Fibroblast of lung (primary cell): ENCODE measurements around the gene OBSL1.

Experiments
- CTCF ChIP-seq, 2 donors: IDR thresholded peaks in 1 of 2; conservative IDR thresholded peaks in 1 of 2; 1 replicate in 1 of 2; 2 replicates in 1 of 2; pipeline ENCODE4 v1.5.1; 2011 to 2012; ENCODE audit warnings: low read length in 2 of 2, control low read depth in 1 of 2, inconsistent platforms in 1 of 2, low read depth in 1 of 2, mild to moderate bottlenecking in 1 of 2
- EZH2 ChIP-seq: IDR thresholded peaks from 2 replicates; pipeline ENCODE4 v1.5.1; 2012; ENCODE audit warnings: low read length, control low read depth, mild to moderate bottlenecking; ENCODE audit errors: missing control alignments

- no peak for TF ChIP-seq CTCF (conservative IDR thresholded peaks at IDR 0.05 in 1 of 2, IDR thresholded peaks at IDR 0.05 in 1 of 2; ENCODE audit: low read depth in 1 of 2, low read length in 2 of 2)
- TF ChIP-seq EZH2: no peak
Measured at GRCh38 chr2:219569635-219570034, 1.7 kb downstream of the OBSL1 start.
